Measurements from ENCODE around the gene COL25A1.

GRCh38 chr4:109134921-109135320, 167.5 kb downstream of the COL25A1 start:
- TF ChIP-seq POLR2AphosphoS5 (IDR thresholded peaks at IDR 0.05; ENCODE audit: borderline replicate concordance, low read depth, low read length) (no peak), EZH2 (IDR thresholded peaks at IDR 0.05) (no peak), FOXP2 (optimal IDR thresholded peaks at IDR 0.05; ENCODE audit: control extremely low read depth, extremely low read length, insufficient read depth) (no peak)
